Colon (tissue), 2 donors: ENCODE measurements around the gene PMM1.

Experiments
- FAIRE-seq: peaks from 2 replicates; lab custom pipeline; 2012; peaks lifted over from hg19 to GRCh38; lab: Jason Lieb, UNC
- donor health status: control.
- donor health status: control.

PMM1 gene

DNA sequence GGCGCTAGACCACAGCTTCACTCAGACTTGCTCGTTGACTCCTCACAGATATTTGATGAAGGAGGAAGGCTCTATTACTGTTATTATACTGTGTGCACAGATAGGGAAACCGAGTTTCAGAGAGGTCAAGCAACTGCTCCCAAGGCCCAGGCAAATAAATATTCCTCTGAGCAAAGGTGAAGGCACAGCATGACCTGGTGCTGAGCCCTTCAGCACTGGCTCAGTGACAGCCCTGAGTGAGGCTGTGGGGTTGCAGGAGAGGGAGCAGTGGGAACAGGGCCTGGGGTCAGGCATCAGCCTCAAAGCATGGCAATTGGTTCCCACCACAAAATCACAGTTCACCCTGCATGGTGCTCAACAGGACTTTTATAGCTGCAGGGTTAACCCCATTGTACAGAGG, 52.4 kb downstream of the PMM1 start:
- FAIRE-seq, result no peak

DNA sequence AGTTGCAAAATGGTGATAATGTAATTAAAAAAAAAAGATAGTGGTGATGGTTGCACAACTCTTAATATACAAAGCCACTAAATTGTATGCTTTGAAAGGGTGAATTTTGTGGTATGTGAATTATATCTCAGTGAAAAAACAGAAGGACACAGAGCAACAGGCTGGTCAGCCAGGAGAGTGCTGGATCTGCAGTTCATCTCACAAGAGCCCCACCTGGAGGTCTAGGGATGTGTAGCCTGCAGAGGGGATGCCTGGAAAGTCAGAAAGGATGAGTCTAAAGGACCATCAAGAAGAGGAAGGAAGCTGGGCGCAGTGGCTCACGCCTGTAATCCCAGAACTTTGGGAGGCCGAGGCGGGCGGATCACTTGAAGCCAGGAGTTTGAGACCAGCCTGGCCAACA, 54.4 kb downstream of the PMM1 start:
- no peak for FAIRE-seq

DNA sequence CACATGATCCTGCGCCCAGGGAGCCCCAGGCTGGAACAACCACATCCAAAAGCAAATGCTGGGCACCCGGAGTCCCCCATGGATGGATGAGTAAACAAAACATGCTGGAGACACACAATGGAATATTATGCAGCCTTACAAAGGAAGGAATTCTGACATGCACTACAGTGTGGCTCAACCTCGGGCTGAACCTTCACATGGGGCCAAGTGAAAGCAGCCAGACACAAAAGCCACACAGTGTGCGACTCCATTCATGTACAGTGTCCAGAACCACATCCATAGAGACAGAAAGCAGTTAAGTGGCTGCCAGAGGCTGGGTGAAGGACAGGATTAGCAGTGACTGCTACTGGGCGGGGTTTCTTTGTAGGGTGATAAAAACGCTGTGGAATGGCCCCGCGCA, 55.4 kb downstream of the PMM1 start:
- no peak for FAIRE-seq

GRCh38 chr22:41532908-41533825, 56.5 kb downstream of the PMM1 start:
- no peak for FAIRE-seq

DNA sequence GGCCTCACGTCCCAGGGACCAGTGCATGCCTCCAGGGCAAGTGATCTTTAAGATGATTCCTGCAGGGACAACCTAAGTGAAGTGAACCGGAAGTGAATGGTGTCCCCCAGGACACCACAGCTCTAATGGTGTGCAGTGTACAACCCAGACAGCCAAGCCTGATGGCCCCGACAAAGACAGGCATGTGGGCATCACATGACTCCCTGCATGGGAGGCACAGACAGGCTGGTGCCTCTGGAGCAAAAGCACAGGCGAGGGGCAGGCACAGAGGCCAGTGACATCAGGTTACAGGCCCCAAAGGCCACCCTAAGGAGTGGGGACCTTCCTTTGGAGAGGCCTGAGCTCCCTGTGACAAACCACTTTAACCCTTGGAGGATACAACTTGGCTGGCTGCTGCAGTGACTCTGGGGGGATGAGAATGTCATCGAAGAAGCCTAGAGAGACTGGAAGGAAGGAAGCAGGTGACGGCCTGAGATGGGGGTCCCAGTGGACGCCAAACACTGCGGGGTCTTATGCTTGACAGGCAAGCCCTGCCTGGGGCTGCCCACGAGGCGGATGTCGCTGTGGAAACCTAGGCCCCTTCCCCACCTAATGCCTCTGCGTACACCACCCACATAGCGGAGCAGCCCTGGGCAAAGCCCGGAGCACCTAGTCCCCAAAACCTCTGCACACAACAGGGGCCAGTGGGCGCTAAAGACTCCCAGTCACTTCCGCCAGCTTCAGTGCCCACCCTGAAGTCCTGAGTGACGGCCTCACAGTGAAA, 57.7 kb downstream of the PMM1 start:
- no peak for FAIRE-seq

DNA sequence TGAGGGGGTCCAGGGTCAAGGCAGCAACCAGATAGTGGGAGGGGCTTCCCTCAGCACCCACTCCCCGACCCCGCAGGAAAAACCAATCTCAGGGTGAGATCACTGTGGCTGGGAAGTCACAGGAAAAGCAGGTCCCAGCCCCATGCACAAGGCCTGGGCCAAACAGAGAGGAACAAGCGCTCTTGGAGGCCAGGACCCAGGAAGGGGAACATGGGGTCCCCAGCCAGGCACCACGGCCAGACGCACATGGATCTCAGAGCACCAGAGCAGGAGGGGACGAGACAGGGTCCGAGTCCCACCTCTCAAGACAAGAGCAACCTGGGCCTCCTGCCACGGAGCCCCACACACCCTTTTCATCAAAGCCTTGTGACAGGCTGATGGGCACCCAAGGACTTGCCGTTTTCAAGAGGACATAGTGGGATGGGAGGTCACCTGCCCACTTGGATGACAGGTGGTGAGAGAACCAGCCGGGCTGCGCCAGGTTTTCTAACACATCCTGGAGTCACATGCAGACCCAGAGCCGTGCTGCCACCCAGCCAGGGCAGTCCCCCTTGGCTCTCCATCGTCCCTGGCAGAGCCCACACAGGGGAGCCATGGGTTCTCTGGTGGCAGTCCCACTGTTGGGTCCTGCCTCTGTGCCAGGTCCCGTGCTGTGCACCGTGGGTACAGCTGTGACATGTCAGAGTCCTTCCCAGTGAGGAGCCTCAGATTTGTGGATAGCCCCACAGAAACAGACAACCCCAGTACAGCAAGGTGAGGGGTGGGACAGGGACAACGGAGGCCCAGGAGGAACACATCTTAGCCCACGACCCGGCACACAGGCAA, 58.5 kb downstream of the PMM1 start:
- FAIRE-seq, result no peak

DNA sequence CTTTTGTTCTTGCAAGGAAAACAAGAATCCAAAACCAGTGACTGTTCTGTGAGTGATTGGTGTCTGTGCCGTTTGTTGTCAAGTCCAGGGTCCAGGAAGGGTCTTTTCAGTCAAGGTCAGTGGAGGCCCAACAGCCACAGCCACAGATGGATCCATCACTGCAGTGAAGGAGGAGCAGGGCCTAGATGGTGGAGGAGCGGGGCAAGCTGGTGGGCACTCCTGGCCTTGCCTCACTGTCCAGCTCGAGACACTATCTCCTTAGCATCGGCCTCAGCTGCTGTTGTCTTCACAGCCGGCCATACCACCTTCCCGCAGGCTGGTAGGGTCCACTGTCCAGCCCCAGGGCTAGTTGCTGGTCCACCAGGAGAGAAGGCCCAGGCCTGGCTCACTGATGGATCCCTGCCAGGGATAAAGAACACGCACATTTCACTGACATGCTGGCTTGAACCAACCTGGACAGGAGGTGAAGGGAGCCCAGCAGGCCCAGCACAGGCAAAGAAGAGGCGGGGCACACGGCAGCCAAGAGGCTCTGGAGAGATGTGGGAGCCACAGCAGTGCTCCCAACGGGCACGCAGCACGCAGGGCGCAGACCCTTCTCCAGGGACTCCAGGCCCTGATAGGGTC, 60.6 kb downstream of the PMM1 start:
- FAIRE-seq, result no peak

DNA sequence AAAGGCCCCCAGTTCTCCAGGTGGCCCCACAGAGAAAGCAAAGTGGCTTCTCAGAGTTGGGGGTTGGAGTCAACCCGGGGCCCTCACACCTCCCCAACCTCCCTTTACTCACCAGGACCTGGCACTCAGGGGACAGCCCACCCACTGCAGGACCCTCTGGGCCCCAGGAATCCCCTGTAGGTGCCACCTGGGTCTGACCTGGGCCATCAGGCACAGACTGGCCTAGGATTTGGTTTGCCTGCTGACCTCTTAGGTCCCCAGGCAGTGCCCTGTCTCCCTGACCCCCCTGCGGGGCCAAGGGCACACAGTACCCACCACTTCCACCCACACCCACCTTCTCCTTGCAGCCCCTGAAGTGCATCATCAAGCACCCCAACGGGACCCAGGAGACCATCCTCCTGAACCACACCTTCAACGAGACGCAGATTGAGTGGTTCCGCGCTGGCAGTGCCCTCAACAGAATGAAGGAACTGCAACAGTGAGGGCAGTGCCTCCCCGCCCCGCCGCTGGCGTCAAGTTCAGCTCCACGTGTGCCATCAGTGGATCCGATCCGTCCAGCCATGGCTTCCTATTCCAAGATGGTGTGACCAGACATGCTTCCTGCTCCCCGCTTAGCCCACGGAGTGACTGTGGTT, 61.4 kb downstream of the PMM1 start:
- no peak for FAIRE-seq
